Measurements from ENCODE around the gene MLH1. TPM values are rescaled to one million over a fixed set of nuclear protein-coding genes. Genes with fewer than 3 reads are reported as not detected.

The MLH1 gene
- total and polyA plus RNA-seq, 10 of the 15 experiments (the other 5 are each of a cell fraction or from before 2014, with no cell fraction given) = 58.6 to 109 (median 81.4) TPM

- ATAC-seq (no peak), FAIRE-seq (no peak), DNase-seq (ENCODE audit: low read depth, low spot score) (no peak)
- no peaks in the 10 kb centered on the region for H4K20me1 ChIP-seq (ENCODE audit: control insufficient read depth, insufficient read depth)
- intact Hi-C loops (cut with micrococcal nuclease; ENCODE audit: unreplicated experiment) = no loop called here
- H3K4me1 ChIP-seq (ENCODE audit: control insufficient read depth, insufficient read depth, low read length) = no peaks in the 10 kb centered on the region
- H3K36me3 ChIP-seq (ENCODE audit: control insufficient read depth in 2 of 2, insufficient read depth in 2 of 2, low read length in 1 of 2) = peaks cover 17 to 19% of the 10 kb centered on the region in 2 experiments
- BruUV-seq (replicated peaks) = no TSS peak
- ChIA-PET SMC1A (ENCODE audit: uncharacterized antibody, unreplicated experiment) (interaction anchor here (1.0 to 2.4 kb wide), 7 partner anchors 14 to 174 kb away, joined by 3 to 12 read pairs (median 4); no protein-coding TSS in a partner anchor), POLR2A (no interaction called here), CTCF (interaction anchor here (0.6 to 2.6 kb wide), 3 partner anchors 15 to 132 kb away, joined by 4 to 13 read pairs (median 5); no protein-coding TSS in a partner anchor), RAD21 (ENCODE audit: unreplicated experiment) (no interaction called here)
- H3K27me3 ChIP-seq (replicated peaks in 1 of 2; ENCODE audit: control insufficient read depth in 2 of 2, insufficient read depth in 2 of 2, low read length in 1 of 2) = no peaks in the 10 kb centered on the region
- H3K4me3 ChIP-seq = no peak overlapping the region
- no peak overlapping the region for H3K4me2 ChIP-seq (ENCODE audit: control insufficient read depth, insufficient read depth)
- H3K9ac ChIP-seq (ENCODE audit: control insufficient read depth, insufficient read depth, low read length) = no peak overlapping the region
- TF ChIP-seq ZNF687 (IDR thresholded peaks at IDR 0.05) = no peak
- no peak overlapping the region for H3K27ac ChIP-seq (ENCODE audit: control insufficient read depth, insufficient read depth)
- no peaks in the 10 kb centered on the region for H3K79me2 ChIP-seq (ENCODE audit: control insufficient read depth, insufficient read depth, low read length)
- H3K9me3 ChIP-seq (replicated peaks; ENCODE audit: control insufficient read depth, insufficient read depth, low read length) = peaks cover 8% of the 10 kb centered on the region; the same call in 2 of the 3 replicates
- no peak overlapping the region for H2AFZ ChIP-seq (ENCODE audit: control insufficient read depth, low read depth, low read length)
- 96% methylated on average over 1 of the region's 1 CpG for WGBS (ENCODE audit: insufficient coverage, insufficient replicate concordance, low lambda C conversion rate, missing lambda C conversion rate)
- in situ Hi-C loops (cut with MboI) = no loop called here
Observed at GRCh38 chr3:37039161-37039846, 46.0 kb downstream of the MLH1 start.

All from GM12878 (cell line).